NT2/D1 (cell line): ENCODE results near the gene FAM237A.

Experiments used
- SUZ12 ChIP-seq: IDR thresholded peaks from 2 replicates; pipeline ENCODE4 v1.6.1; 2011; ENCODE audit not compliant: insufficient read length, insufficient read depth; ENCODE audit errors: extremely low read depth
- YY1 ChIP-seq: IDR thresholded peaks from 2 replicates; pipeline ENCODE4 v1.6.1; 2011; ENCODE audit not compliant: insufficient read length, insufficient read depth
- ZNF274 ChIP-seq: IDR thresholded peaks from 2 replicates; pipeline ENCODE4 v1.6.1; 2011; ENCODE audit warnings: mild to moderate bottlenecking, low read depth, low read length

DNA sequence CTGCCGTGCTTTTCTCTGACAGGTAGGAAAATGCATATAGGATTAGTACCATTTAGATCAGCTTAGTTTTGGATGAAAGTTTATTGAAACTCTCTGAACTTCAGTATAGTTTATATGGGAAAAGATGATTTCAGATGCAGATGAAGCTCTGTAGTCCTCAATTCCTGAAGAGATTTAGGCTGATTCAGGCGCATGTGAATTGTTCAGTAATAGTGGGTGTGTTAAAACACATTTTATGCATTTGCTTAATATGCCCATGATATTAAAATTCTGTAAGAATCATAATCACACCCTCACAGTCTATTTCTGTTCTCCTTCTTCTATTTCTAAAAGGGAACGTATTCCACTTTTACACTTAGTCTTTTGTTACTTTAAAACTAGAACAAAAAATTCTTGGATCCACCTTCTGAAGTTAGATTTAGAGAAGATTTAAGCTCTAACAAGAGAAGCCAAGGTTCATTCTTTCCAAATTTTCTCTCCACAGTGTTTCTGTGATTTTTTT lies 44.5 kb upstream of the FAM237A start:
- TF ChIP-seq YY1 (no peak), SUZ12 (no peak), ZNF274 (no peak)
